NOMO-1 treated with dmso at 0.1 percent for 144 hours (cell line): ENCODE measurements around the gene ESR2.
"Not testable (repeated sequence)": the region's sequence is repeated elsewhere in the genome, so short reads cannot be mapped to it uniquely, and the experiment has no call there.

ENCODE experiments used
- DNase-seq: peaks from one replicate; lab custom pipeline; 2025; ENCODE audit not compliant: unreplicated experiment; lab: John Stamatoyannopoulos, UW

The ESR2 gene

DNA sequence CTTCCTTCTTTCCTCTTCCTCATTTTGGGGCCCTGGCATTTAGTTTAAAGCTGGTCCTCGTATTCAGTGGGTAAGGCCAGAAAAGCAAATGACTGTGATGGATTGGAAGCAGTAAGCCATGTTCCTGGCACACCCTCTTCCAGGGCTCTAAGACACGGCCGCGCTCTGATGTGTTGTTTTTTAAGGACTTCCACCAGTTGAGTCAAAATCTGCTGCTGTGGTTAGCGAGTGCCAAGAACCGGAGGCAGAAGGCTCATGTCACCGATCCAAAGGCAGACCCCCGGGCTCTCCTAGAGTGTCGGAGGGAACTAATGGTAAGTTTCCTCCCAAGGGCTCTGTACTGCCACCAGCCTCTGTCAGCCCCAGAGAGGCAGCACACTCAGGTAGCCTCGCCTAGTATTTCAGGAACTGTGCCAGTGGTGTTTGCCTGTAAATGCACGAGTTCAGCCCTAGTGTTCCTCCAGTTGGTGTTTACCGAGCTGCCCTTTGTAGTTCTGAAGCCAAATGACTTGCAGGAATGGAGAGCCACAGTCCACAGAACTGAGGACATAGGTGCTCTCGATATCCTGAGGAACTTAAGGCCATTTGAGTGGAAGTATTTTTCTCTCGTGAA is 72.7 kb downstream of the ESR2 start:
- no peak for DNase-seq

DNA sequence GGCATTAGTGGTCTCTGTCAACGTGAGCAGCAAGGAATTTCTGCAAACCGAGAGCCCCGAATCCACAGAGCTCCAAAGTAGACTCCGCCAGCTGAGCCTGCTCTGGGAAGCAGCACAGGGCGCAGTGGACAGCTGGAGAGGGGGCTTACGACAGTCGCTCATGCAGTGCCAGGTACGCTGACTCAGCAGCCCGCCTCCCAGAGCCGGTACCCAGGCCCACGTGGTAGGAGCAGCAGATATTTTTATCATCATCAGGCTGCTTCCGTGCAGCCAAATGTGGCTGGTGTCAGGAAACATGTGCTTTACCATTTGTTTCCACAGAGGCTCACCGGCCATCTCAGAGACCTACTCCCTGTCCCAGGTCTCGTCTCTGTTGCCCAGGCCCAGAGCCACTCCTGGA is 73.7 kb downstream of the ESR2 start:
- no peak for DNase-seq

DNA sequence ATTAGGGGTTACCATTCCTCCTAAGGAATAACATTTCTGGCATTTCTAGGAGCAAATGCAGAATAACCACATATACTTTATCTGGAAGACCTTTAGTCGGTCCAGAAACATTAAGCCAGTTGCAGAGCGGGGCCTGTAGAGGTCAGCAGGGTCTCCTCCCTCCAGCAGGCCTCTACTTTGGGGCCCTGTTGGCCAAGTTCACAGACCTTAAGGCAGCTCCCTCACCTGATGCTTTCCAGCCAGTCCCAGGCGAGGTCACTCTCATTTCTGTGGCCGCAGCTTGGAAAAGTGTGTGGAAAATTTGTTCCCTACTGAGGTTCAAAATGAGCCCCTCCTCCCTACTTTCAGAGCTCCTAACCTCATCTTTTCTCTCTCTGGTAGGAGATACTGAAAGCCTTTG is 74.1 kb downstream of the ESR2 start:
- no peak for DNase-seq

DNA sequence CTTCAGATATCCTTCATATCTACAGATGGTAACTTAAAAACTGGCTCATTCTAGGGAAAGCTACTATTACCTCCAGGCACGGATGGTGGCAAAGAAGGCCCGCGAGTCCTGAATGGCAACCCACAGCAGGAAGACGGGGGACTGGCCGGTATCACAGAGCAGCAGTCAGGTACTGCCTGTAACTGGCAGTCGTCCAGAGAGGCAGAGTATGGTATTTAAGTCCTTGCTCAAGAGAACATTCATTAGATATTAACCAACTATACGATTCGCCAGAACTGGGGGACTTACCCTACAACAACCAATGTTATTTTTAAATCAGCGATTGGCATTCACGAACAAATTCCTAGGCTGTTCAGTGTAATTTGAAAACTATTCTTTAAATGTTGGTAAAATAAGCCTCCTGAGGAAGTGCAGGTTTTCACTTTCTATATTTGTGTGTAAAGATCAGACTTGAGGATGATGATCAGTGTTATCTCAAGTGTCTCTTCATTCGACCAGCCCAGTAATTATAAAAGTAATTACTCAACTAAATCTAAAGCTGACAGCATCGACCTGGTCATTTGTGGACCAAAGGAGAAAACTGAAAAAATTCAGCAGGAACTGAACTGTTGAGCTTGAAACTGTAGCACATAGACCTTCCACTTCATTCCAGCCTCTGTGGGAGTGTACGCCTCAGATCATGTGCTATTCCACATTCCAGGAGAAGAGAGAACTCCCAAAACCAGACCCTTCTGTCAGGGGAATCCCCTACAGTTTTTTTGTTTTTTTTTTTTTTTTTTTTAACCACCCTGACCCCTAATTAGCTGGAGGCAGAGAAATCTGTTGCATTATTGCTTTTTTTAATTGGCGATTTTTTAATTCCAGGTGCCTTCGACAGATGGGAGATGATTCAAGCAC is 75.6 kb downstream of the ESR2 start:
- DNase-seq: no peak

DNA sequence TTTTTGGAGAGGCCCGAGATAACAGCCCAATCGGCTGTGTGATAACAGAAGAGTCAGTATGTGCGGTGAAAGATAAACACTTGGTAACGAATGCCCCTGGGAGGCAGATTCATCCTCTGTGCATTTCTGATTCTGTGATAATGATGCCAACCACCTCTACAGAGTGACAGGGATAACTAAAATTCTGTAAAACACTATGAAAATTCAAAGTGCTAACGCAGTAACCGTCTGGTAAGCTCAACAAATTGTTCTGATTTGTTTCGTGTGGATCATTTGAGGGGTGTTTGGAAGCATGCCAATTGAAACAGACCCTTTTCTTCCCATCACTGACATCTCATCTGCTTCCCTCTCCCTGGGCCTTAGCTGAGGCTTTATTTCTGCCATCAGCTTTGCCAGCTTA is 76.3 kb downstream of the ESR2 start:
- DNase-seq: no peak

DNA sequence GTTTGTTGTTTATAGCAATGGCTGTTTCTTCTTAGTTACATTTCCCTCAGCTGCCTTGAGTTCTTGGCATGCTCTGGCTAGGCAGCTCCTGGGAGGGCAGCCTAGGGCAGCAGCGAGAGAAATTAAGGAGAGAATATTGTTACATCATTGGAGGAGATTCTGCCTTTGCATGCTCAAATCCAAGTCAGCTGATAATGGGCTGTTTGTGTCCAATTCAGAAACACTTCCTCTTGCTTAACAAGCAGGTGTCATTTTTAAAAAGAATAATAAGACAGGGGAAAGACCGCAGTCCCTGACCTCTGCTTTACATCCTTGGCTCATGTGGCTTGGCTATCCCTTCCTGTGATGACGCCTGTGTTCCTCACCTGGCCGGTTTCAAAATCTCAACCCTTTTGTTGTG is 76.9 kb downstream of the ESR2 start:
- no peak for DNase-seq

DNA sequence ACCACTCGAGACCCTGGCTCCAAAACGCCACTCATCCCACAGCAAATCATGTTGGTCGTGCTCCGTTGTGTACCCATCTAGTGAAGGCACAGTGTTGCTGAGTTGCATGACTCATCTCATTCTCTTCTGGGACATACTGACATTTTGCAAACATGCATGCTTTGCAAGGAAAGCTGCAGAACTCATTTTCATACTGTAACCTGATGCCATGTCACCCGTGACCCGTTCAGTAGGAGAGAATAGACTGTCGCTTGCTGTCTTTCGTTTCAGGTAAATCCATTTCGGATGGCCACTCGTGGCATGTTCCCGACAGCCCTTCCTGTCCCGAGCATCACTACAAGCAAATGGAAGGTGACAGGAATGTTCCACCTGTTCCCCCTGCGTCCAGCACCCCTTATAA is 78.2 kb downstream of the ESR2 start:
- no peak for DNase-seq

DNA sequence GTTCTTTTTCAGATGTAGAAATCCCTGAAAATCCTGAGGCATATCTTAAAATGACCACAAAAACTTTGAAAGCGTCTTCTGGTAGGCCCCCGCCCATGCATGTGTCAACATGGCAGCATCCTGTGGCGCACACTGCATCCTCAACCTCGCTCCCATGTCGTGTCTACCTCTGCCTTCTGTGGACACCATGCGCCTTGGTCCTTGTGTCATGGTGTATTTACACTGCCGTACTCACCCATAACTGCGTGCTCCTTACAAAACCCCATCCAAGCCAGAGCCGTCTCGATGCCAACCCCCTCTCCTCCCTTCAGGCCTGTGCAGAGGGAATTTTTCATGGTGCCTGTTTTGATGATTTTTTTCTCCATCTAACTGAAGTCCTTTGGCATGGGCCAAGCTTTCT is 78.9 kb downstream of the ESR2 start:
- DNase-seq: no peak

DNA sequence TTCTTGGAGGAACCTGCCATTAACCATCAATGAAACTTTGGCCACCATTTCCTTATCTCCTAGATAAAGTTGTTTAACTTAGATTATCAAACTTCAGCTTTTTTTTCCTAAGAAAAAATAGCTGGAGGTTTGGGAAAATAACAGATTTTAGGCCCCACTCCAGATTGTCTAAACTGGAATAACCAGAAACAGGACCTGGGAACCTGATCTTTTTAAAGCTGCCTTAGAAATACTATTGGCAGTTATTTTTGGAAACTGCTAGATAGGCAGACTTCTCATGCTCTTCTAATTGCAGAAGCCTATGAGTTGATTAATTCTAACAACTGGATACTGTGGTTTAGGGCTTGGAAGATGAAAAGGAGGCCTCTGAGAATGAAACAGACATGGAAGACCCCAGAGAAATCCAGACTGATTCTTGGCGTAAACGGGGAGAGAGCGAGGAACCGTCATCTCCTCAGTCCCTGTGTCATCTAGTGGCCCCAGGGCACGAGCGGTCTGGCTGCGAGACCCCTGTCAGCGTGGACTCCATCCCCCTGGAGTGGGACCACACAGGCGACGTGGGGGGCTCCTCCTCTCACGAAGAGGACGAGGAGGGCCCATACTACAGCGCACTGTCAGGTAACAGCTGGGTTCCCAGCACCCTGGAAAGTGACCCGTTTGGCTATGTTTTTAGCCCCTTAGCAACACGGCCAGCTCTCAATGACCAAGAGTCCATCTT is 80.2 kb downstream of the ESR2 start:
- no peak for DNase-seq

DNA sequence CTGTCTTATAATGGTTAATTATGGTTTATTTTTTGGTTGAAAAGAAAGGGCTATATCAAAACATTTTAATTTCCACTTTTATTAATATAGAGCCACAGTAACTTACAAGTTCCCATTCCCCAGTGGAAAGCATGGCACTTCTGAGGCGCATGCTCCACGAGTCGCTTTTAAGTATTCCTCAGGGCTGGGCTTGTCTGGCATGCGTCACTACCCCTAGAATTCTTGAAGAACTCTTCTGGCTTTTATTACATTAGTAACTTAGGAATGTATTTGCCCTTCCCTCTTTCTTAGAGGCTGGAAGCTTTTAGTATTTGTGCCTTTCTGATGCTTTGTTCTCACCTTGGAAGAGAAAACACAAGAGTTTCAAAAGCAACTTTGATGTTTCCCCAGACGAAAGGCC is 81.1 kb downstream of the ESR2 start:
- no peak for DNase-seq

DNA sequence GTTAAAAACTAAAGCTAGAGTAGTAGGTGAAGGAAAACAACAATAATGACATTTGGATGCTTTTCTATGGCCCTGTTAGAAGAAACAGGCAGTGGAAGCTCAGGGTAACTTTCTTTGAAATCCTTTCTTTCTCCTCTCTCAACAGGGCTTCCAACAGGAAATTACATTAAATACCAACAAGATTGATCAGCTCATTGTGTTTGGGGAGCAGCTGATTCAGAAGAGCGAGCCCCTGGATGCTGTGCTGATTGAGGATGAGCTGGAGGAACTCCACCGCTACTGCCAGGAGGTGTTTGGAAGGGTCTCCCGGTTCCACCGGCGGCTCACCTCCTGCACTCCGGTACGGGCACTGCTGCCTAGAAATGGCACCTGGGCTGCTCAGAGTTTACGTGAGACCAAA is 81.5 kb downstream of the ESR2 start:
- no peak for DNase-seq

DNA sequence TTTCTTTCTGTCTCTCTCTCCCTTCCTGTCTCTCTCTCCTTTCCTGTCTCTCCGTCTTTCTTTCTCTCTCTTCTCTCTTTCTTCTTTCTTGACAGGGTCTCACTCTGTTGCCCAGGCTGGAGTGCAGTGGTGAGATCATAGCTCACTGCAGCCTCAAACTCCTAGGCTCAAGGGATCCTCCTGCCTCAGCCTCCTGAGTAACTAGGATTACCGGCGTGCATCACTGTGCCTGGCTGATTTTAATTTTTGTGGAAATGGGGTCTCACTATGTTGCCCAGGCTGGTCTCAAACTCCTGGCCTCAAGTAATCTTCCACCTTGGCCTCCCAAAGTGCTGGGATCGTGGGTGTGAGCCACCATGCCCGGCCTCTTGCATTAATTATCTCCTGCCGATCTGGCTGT is 83.3 kb downstream of the ESR2 start:
- not testable (repeated sequence) for DNase-seq

DNA sequence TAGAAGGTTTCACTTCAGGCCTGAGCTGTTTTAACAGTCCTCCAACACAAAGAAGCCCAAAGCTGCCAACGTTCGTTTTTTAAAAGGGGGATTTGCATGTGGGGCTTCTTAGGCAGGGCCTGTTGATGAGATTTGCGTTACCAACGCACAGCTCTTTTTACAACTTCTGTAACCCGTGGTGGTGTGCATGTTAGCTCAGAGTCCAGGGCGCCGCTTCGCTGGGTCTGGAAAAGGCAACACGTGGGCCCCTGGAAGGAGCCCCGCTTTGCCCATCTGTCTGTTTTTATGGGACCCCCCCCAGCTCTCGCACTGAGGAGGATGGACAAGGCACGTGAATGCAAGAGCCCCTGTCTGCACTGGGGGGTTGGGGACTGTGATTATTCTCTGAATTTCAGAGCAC is 84.0 kb downstream of the ESR2 start:
- no peak for DNase-seq

DNA sequence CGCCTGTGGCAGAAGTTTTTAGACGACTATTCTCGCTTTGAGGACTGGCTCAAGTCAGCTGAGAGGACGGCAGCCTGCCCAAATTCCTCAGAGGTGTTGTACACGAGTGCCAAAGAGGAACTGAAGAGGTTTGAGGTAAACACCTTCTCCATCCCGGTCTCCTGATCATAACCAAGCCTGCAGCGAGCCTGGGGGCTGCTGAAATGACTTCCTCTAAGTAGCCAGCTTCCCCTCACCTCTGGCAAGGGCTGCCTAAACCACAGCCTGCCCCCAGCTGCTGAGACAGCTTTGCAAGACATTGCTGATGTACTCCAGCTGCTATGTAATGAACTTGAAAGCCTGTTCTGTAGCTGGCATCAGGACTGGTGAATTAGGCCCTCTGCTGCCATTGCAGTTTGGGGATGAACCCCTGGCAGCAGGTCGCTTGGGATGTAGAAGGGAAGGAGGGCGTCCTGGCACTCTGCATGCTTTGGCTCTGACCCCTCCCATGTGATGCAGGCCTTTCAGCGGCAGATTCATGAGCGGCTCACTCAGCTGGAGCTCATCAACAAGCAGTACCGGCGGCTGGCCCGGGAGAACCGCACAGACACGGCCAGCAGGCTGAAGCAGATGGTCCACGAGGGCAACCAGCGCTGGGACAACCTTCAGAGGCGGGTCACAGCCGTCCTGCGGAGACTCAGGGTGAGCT is 84.6 kb downstream of the ESR2 start:
- no peak for DNase-seq

DNA sequence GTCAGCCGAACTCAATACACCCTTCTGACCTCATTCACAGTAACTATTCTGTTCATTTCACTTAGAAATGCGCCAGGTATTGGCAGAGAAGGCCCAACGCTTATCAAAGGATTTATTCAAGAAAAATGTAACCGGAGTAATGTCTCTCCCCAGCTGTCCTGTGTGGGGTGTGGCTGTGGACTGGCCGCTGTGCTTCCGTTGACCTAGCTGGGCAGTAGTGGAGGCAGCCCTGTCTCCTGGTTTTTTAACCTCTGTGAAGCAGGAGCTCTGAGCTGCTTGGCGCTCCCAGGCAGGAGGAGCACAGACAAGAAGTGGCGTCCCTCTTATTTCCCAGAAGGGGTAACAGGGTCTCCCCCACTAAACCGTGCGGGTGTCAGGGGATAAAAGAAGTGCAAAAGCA is 85.2 kb downstream of the ESR2 start:
- DNase-seq: no peak

DNA sequence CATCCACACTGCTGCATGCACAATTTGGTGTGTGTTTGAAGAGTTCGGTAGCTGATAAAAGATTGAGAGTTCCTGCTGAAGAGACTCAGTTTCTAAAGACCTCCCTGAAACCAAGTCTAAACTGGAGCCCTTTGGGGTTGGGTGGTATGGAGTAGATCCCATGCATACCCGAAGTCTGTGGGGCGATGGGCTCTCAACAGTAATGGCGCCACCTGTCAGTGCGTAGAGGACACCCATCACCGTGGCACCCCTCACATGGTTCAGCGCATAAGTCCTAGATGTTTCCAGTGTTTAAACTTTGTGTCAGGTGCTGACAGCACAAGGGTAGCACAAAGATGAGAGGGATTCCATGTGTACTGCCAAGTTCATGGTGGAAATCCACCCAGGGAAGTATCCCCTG is 85.9 kb downstream of the ESR2 start:
- no peak for DNase-seq

DNA sequence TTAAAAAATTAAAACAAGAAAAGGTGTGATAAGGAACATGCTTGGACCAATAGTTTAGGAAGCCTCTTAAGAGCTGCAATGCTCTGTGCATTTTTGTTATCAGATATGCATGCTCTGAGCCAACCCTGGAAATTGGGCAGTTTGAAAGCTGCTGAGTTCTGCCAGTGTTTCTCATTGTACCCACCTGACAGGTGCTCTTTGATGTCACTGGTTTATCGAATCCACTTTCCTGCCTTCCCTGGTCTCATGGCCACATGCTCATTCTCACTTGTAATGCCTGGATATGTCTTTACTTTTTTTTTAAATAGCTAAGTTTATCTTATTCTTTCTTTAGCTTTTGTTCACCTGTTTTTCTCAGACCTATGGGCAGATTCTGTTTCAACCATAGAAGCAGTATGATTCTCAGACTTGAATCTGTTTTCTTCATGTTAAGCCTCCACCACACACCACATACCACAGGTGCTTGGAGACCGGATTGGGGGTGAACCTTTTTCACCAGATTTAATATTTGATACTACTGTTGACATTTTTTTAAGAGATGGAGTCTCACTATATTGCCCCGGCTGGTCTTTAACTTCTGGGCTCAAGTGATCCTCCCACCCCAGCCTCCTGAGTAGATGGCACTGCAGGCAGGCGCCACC is 90.7 kb downstream of the ESR2 start:
- DNase-seq: no peak

DNA sequence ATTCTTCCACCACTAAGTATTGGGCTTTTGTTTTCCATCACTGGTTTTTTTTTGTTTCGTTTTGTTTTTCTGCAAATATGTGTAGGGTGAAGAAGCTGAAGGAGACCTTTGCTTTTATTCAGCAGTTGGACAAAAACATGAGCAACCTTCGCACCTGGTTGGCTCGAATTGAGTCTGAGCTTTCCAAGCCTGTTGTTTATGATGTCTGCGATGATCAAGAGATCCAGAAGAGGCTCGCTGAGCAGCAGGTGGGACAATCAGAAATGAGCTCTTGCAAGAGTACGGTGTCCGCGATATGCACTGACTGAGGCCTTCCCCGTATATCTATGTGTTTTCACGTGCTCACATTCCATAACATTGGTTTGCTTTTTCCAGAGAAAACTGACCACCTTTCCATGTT is 91.5 kb downstream of the ESR2 start:
- no peak for DNase-seq

DNA sequence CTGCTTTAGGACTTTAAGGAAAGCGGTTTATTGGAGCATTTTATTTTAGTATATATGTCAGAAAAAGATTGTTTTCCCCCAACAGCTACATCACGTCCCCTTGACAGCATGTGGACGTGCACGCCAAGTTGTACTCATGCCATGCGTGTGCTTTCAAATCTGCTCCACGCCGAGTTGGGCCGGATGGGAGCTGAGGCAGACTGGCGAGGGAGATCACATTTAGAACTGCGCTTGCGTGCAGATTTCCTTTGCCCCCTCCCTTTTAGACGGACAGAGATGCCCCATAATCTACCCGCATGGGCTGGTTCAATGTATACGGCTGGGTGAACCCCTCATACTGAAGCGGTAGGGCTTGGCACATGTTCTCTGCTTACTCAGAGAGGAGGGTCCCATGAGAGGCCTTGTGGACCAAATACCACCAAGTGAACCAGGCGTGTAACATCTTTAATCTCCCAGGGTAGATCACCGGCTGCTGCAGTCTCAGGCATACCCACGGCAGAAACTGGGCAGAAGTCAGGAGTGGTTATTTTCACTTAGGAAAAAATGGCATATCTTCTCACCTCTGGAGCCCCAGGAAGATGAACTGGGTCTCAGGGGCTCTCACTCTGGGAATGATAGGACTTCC is 92.1 kb downstream of the ESR2 start:
- DNase-seq: no peak

DNA sequence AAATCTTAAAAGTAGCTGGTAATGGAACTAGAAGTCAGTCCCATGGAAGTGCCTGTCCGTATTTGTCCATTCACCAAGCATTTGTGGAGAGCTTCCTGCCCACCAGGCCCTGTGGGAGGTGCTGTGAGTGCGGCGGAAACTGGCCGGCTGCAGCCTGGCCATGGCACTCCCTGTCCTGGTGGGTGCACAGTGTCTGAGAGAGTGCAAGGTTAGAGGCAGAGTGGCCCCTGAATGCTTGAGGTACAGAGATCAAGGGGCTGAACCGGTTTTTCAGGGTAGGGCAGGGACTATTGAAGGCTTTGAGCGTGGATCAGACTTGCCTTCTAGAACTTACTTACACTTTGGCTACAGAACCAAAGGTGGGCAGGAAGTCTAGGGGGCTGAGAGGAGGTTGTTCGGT is 92.9 kb downstream of the ESR2 start:
- DNase-seq: no peak

DNA sequence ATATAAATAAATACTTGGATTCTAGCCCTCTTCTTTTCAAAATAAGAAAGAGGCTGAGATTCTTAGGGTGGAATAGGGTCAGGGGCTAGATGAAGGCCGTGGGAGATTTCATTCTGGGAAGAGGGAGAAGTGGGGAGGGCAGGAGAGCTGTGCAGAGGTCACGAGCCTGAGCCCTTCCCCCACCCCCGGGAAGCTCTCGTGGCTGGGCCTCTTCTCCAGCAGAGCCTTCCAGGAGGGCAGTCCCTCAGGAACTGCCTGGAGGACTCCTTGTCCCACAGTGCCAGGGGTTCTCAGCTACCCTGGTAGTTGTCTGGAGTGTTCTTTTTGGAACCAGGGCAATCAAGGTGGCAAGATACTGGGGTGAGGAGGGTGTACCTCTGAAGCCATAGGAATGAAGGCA is 94.0 kb downstream of the ESR2 start:
- DNase-seq: no peak
